ENCODE measurements around the gene PTH2R. TPM values are rescaled to one million over a fixed set of nuclear protein-coding genes. Genes with fewer than 3 reads are reported as not detected.

Gene PTH2R
- total and polyA plus RNA-seq, 2 of the 4 experiments (the other 2 are of a cell fraction): under 0.01 TPM; not detected in 1

DNA sequence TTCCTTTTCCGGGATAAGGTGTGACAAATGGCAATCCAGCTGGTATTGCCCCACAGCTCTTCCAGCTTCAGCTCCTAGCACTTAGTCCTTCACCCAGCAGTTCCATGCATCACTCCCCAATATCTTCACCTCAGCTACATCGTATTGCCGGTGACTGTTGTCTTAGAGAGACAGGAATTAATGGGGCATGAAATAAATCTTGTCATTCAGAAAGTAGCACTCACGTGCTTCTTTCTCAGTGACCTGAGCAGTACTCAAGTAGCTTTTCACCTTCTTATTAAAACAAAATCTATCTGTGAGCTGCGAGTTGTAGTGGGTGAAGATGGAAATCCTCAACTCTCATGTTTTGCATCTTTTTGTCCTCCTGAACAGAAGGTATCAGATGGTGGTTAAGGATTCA is 72.8 kb downstream of the PTH2R start:
- H3K4ac ChIP-seq (ENCODE audit: low read depth, low read length): no peak overlapping the region
- BruUV-seq (replicated peaks): no TSS peak
- no peaks in the 10 kb centered on the region for H3K79me1 ChIP-seq (ENCODE audit: low read depth in 1 of 2, low read length in 2 of 2)
- DNase-seq (no peak), ATAC-seq (ENCODE audit: low read depth) (no peak)
- no peak overlapping the region for H2BK20ac ChIP-seq (ENCODE audit: low read depth, low read length)
- H3K9me1 ChIP-seq (ENCODE audit: insufficient read depth, low read length): no peaks in the 10 kb centered on the region
- no peak overlapping the region for H3K9ac ChIP-seq (ENCODE audit: low read depth, low read length)
- H3K23ac ChIP-seq (ENCODE audit: low read depth, low read length): no peak overlapping the region
- H3K27ac ChIP-seq (ENCODE audit: insufficient read depth, low read length): no peak overlapping the region
- no peak overlapping the region for H4K5ac ChIP-seq (ENCODE audit: low read depth, low read length)
- dilution Hi-C loops (cut with HindIII; ENCODE audit: low sequenced_read_pairs, unreplicated experiment) (no loop called here), in situ Hi-C loops (cut with MboI; ENCODE audit: low sequenced_read_pairs) (no loop called here), intact Hi-C loops (cut with micrococcal nuclease) (no loop called here)
- no peak overlapping the region for H2BK120ac ChIP-seq (ENCODE audit: low read depth, low read length)
- no peak overlapping the region for H2BK5ac ChIP-seq (ENCODE audit: low read depth, low read length, poor library complexity, severe bottlenecking)
- CTCF ChIA-PET: no interaction called here
- no peak overlapping the region for H2BK15ac ChIP-seq (ENCODE audit: low read depth, low read length)
- H3K18ac ChIP-seq (ENCODE audit: low read depth, low read length): no peak overlapping the region
- no peak overlapping the region for H3K56ac ChIP-seq (ENCODE audit: extremely low read depth, insufficient read depth, low read length)
- no peak overlapping the region for H2AK5ac ChIP-seq (ENCODE audit: low read depth, low read length)
- no peak overlapping the region for H4K8ac ChIP-seq (ENCODE audit: low read depth in 2 of 2, low read length in 2 of 2)
- POLR2A ChIA-PET (ENCODE audit: unreplicated experiment): no interaction called here
- H2AFZ ChIP-seq (replicated peaks; ENCODE audit: low read length, poor library complexity): no peak overlapping the region
- H3K4me2 ChIP-seq (ENCODE audit: low read depth, low read length): no peak overlapping the region
- no CpG with 5 or more reads among the region's 5 CpGs for WGBS, 2 experiments (ENCODE audit: extremely low coverage in 2 of 2, insufficient read length in 1 of 2)
- no peaks in the 10 kb centered on the region for H4K20me1 ChIP-seq (ENCODE audit: insufficient read depth, low read length)
- H3K14ac ChIP-seq (replicated peaks; ENCODE audit: low read depth, low read length): no peak overlapping the region
- H3K4me3 ChIP-seq (ENCODE audit: insufficient read depth, low read depth, low read length): no peak overlapping the region
- no peak overlapping the region for H2AK9ac ChIP-seq (replicated peaks; ENCODE audit: low read depth, low read length, poor library complexity)
- TF ChIP-seq RCOR1 (IDR thresholded peaks at IDR 0.05; ENCODE audit: insufficient replicate concordance, low read length): no peak
- no peak for TF ChIP-seq SMC3 (IDR thresholded peaks at IDR 0.05; ENCODE audit: low read depth, low read length)
- TF ChIP-seq BHLHE40 (IDR thresholded peaks at IDR 0.05; ENCODE audit: low read depth, low read length): no peak
- no peak for TF ChIP-seq CHD1 (IDR thresholded peaks at IDR 0.05; ENCODE audit: low read depth, low read length)
- TF ChIP-seq, protein P1, sequence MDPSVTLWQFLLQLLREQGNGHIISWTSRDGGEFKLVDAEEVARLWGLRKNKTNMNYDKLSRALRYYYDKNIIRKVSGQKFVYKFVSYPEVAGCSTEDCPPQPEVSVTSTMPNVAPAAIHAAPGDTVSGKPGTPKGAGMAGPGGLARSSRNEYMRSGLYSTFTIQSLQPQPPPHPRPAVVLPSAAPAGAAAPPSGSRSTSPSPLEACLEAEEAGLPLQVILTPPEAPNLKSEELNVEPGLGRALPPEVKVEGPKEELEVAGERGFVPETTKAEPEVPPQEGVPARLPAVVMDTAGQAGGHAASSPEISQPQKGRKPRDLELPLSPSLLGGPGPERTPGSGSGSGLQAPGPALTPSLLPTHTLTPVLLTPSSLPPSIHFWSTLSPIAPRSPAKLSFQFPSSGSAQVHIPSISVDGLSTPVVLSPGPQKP (IDR thresholded peaks at IDR 0.05; ENCODE audit: borderline replicate concordance, low read depth, low read length): no peak
- TF ChIP-seq CEBPB (IDR thresholded peaks at IDR 0.05; ENCODE audit: low read depth, low read length): no peak
- no peak for TF ChIP-seq RFX5 (IDR thresholded peaks at IDR 0.05; ENCODE audit: low read depth, low read length)
- no peak for TF ChIP-seq FOS (IDR thresholded peaks at IDR 0.05; ENCODE audit: low read depth, low read length)
- no peak for TF ChIP-seq MAFK (IDR thresholded peaks at IDR 0.05; ENCODE audit: low read depth, low read length)
- no peak for TF ChIP-seq MXI1 (IDR thresholded peaks at IDR 0.05; ENCODE audit: borderline replicate concordance, low read depth, low read length)
- no peak for TF ChIP-seq MAZ (IDR thresholded peaks at IDR 0.05; ENCODE audit: borderline replicate concordance, low read depth, low read length)
- TF ChIP-seq RAD21 (IDR thresholded peaks at IDR 0.05; ENCODE audit: low read length): no peak
- TF ChIP-seq, protein P2, sequence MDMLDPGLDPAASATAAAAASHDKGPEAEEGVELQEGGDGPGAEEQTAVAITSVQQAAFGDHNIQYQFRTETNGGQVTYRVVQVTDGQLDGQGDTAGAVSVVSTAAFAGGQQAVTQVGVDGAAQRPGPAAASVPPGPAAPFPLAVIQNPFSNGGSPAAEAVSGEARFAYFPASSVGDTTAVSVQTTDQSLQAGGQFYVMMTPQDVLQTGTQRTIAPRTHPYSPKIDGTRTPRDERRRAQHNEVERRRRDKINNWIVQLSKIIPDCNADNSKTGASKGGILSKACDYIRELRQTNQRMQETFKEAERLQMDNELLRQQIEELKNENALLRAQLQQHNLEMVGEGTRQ (IDR thresholded peaks at IDR 0.05; ENCODE audit: low read depth, low read length): no peak
- TF ChIP-seq, protein P3, sequence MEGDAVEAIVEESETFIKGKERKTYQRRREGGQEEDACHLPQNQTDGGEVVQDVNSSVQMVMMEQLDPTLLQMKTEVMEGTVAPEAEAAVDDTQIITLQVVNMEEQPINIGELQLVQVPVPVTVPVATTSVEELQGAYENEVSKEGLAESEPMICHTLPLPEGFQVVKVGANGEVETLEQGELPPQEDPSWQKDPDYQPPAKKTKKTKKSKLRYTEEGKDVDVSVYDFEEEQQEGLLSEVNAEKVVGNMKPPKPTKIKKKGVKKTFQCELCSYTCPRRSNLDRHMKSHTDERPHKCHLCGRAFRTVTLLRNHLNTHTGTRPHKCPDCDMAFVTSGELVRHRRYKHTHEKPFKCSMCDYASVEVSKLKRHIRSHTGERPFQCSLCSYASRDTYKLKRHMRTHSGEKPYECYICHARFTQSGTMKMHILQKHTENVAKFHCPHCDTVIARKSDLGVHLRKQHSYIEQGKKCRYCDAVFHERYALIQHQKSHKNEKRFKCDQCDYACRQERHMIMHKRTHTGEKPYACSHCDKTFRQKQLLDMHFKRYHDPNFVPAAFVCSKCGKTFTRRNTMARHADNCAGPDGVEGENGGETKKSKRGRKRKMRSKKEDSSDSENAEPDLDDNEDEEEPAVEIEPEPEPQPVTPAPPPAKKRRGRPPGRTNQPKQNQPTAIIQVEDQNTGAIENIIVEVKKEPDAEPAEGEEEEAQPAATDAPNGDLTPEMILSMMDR (conservative IDR thresholded peaks at IDR 0.05; ENCODE audit: low read depth, low read length): no peak
- no peak for TF ChIP-seq NFE2L2 (IDR thresholded peaks at IDR 0.05; ENCODE audit: low read depth, low read length)
- TF ChIP-seq POLR2A (IDR thresholded peaks at IDR 0.05; ENCODE audit: low read depth, low read length): no peak
- peaks cover 10% of the 10 kb centered on the region for H3K9me3 ChIP-seq (ENCODE audit: control insufficient read depth, insufficient read depth, low read length)
- no peak overlapping the region for H4K91ac ChIP-seq (ENCODE audit: insufficient read depth, low read depth, low read length)
- no peaks in the 10 kb centered on the region for H3K4me1 ChIP-seq (ENCODE audit: control insufficient read depth, insufficient read depth, low read length)
- H3K27me3 ChIP-seq (ENCODE audit: control insufficient read depth, insufficient read depth, low read length): no peaks in the 10 kb centered on the region
- no peaks in the 10 kb centered on the region for H3K36me3 ChIP-seq (ENCODE audit: control insufficient read depth, insufficient read depth, low read length)

All from IMR-90 (cell line).